HepG2 (cell line): ENCODE results near the gene PPA1. TPM values are rescaled to one million over a fixed set of nuclear protein-coding genes. Genes with fewer than 3 reads are reported as not detected.
"Not testable (repeated sequence)": the region's sequence is repeated elsewhere in the genome, so short reads cannot be mapped to it uniquely, and the experiment has no call there.

Source experiments
- ATAC-seq: fragments of 200-7000 bp; cut with Tn5 transposase; 3 replicates; pipeline ENCODE4 v1.9.1; 2020; ENCODE audit warnings: mild to moderate bottlenecking, moderate library complexity
- BruUV-seq: library from RNA; stranded (reverse); fragments of 400-500 nt; replicated peaks from 2 replicates; lab custom pipeline; 2021; lab: Mats Ljungman, UMichigan
- CTCF ChIA-PET: fragments of 300-600 bp; formaldehyde crosslinking; extraction: SDS; loops from one replicate; lab custom pipeline; 2021; ENCODE audit warnings: low total read pairs, inconsistent platforms, low intra/inter-chr PET ratio; lab: Yijun Ruan, JAX
- POLR2A ChIA-PET: fragments of 350-600 bp; sonication (Branson Sonifier 250); formaldehyde crosslinking; loops from one replicate; lab custom pipeline; 2020; ENCODE audit warnings: antibody characterized with exemption, inconsistent platforms; lab: Yijun Ruan, JAX
- DNase-seq: peaks from one replicate; pipeline ENCODE4 v3.0.0-alpha.2; 2015; ENCODE audit warnings: low spot score
- FAIRE-seq: peaks from 3 replicates; lab custom pipeline; 2011; peaks lifted over from hg19 to GRCh38; lab: Jason Lieb, UNC
- H2AFZ ChIP-seq: one replicate; pipeline ENCODE4 v1.6.1; 2011; ENCODE audit warnings: low read length, inconsistent platforms
- H3K27ac ChIP-seq: fragments of 300-600 bp; 3 replicates; pipeline ENCODE4 v1.8.0; 2011; ENCODE audit warnings: mixed run types, mild to moderate bottlenecking, mixed read lengths, low read length, inconsistent platforms; ENCODE audit not compliant: insufficient read depth; ENCODE audit errors: extremely low read length
- H3K27me3 ChIP-seq, 2 experiments: fragments of 200-600 bp in 1 of 2; 2 replicates in 1 of 2; 3 replicates in 1 of 2; pipeline versions ENCODE4 v1.6.0 to v1.8.0; 2011; ENCODE audit warnings: low read length in 2 of 2, mild to moderate bottlenecking in 2 of 2, moderate library complexity in 2 of 2, inconsistent platforms in 1 of 2; ENCODE audit not compliant: insufficient read depth in 2 of 2, control insufficient read depth in 1 of 2
- H3K36me3 ChIP-seq, 2 experiments: fragments of 200-600 bp in 1 of 2; replicated peaks in 1 of 2; 2 replicates in 1 of 2; 3 replicates in 1 of 2; pipeline versions ENCODE4 v1.5.1 to v1.8.0; 2011; ENCODE audit warnings: low read length in 2 of 2, inconsistent platforms in 1 of 2; ENCODE audit not compliant: insufficient read depth in 2 of 2, control insufficient read depth in 1 of 2
- H3K4me1 ChIP-seq: 2 replicates; pipeline ENCODE4 v1.5.1; 2012; ENCODE audit warnings: low read length, inconsistent platforms; ENCODE audit not compliant: insufficient read depth
- H3K4me2 ChIP-seq: 2 replicates; pipeline ENCODE4 v1.6.0; 2011; ENCODE audit warnings: low read depth, low read length, inconsistent platforms
- H3K4me3 ChIP-seq, 3 experiments: fragments of 200-600 bp in 1 of 3; sonication (generic), shearing (Covaris generic) in 1 of 3; replicated peaks in 1 of 3; 2 replicates each; pipeline ENCODE4 v1.5.1; 2011 to 2016; ENCODE audit warnings: low read length in 3 of 3, inconsistent platforms in 2 of 3, low read depth in 2 of 3, mild to moderate bottlenecking in 2 of 3, control low read depth in 1 of 3, mixed read lengths in 1 of 3; ENCODE audit not compliant: insufficient read depth in 1 of 3
- H3K79me2 ChIP-seq: one replicate; pipeline ENCODE4 v1.6.1; 2011; ENCODE audit warnings: low read length, inconsistent platforms; ENCODE audit not compliant: insufficient read depth
- H3K9ac ChIP-seq: 2 replicates; pipeline ENCODE4 v1.6.0; 2011; ENCODE audit warnings: mild to moderate bottlenecking, low read depth, low read length, inconsistent platforms; ENCODE audit not compliant: insufficient read depth
- H3K9me3 ChIP-seq: 2 replicates; pipeline ENCODE4 v1.5.1; 2012; ENCODE audit warnings: mild to moderate bottlenecking, low read length
- H4K20me1 ChIP-seq: 2 replicates; pipeline ENCODE4 v1.6.0; 2011; ENCODE audit warnings: inconsistent platforms, mild to moderate bottlenecking, low read length, moderate library complexity; ENCODE audit not compliant: insufficient read depth
- ATF7 ChIP-seq, 2 experiments: fragments of 450-650 bp in 1 of 2; sonication (generic) in 1 of 2; formaldehyde crosslinking in 1 of 2; IDR thresholded peaks; 2 replicates each; pipeline versions ENCODE4 v1.4.0 to v1.6.1; 2016 to 2020; ENCODE audit warnings: antibody characterized with exemption in 1 of 2, mild to moderate bottlenecking in 1 of 2, missing genetic modification reagents in 1 of 2
- CEBPB ChIP-seq: IDR thresholded peaks from 2 replicates; pipeline ENCODE4 v1.6.1; 2011; ENCODE audit warnings: low read depth, low read length, improper control_type of control experiment, borderline replicate concordance
- ZMYM3 ChIP-seq: sonication (generic); formaldehyde crosslinking; IDR thresholded peaks from 2 replicates; pipeline ENCODE4 v1.5.1; 2020; ENCODE audit warnings: mild to moderate bottlenecking, missing genetic modification reagents
- ZNF121 ChIP-seq: sonication (generic); formaldehyde crosslinking; IDR thresholded peaks from 2 replicates; pipeline ENCODE4 v1.5.0; 2020; ENCODE audit warnings: mild to moderate bottlenecking, missing genetic modification reagents
- ZNF770 ChIP-seq: sonication (generic); formaldehyde crosslinking; IDR thresholded peaks from 2 replicates; pipeline ENCODE4 v1.5.0; 2020; ENCODE audit warnings: mild to moderate bottlenecking, missing genetic modification reagents
- WGBS: methylation state at CpG from one replicate; pipeline ENCODE4 v1.1.6; 2017; ENCODE audit warnings: low lambda C conversion rate; 5-methylcytosine and 5-hydroxymethylcytosine counted together
- in situ Hi-C: cut with HindIII; loops from 2 replicates; pipeline ENCODE4 v1.10.0; 2017; ENCODE audit warnings: low pct_unique_long_range_greater_than_20kb; ENCODE audit not compliant: extremely low pct_ligation_motif_present
- intact Hi-C: fragments of 100-400 bp; cut with micrococcal nuclease; formaldehyde crosslinking; loops from one replicate; pipeline ENCODE4 v1.10.0; 2022; ENCODE audit not compliant: unreplicated experiment
- polyA plus RNA-seq, 8 experiments: library from polyadenylated mRNA; depleted of rRNA in 3 of 8; stranded (reverse) in 7 of 8; unstranded in 1 of 8; fragments of >200 nt; fragmentation: Illumina TruSeq in 4 of 8; extraction: Trizol in 4 of 8; gene quantifications; 2 replicates each; pipeline versions ENCODE4 v1.2.1 to v1.2.3, GENCODE V29; 2011 to 2016; ENCODE audit warnings: low read depth in 4 of 8, missing spikeins in 1 of 8, mixed read lengths in 1 of 8; ENCODE audit not compliant: insufficient read depth in 1 of 8
- total RNA-seq, 5 experiments: library from RNA; depleted of rRNA; stranded (reverse); fragments of >200 nt; fragmentation: Illumina TruSeq; extraction: Trizol; gene quantifications; 2 replicates each; pipeline ENCODE4 v1.2.3, GENCODE V29; 2016; ENCODE audit warnings: low read depth in 1 of 5

PPA1 gene
- total and polyA plus RNA-seq, 2 of the 13 experiments (the other 11 are each of a cell fraction or from before 2014, with no cell fraction given): 136 to 250 TPM

GRCh38 chr10:70223728-70224127 lies 9.5 kb downstream of the PPA1 start:
- no peak overlapping the region for H3K9ac ChIP-seq
- H3K4me2 ChIP-seq: no peak overlapping the region
- no peak for ATAC-seq
- peaks cover 52% of the 10 kb centered on the region for H3K4me1 ChIP-seq
- intact Hi-C loops: no loop called here
- peak overlapping the region; percentile 17 for H3K27ac ChIP-seq
- no TSS peak for BruUV-seq
- no peak for TF ChIP-seq ATF7 (IDR thresholded peaks at IDR 0.05)
- TF ChIP-seq ATF7 (CRISPR knock-in tag; IDR thresholded peaks at IDR 0.05): no peak
- peaks cover 3 to 31% of the 10 kb centered on the region in 2 experiments for H3K36me3 ChIP-seq
- in situ Hi-C loops: loop anchor here (5.0 kb wide), 1 partner anchor 139 kb away; no protein-coding TSS in a partner anchor
- no peak for FAIRE-seq
- no peak overlapping the region for H2AFZ ChIP-seq
- peaks cover 62% of the 10 kb centered on the region for H3K79me2 ChIP-seq
- POLR2A ChIA-PET: interaction anchor here (0.7 to 1.7 kb wide), 4 partner anchors 9 to 85 kb away, joined by 3 to 7 read pairs (median 4); partner anchors contain the start of gene PPA1
- CTCF ChIA-PET: interaction anchor here (0.9 kb wide), 1 partner anchor 141 kb away, joined by 3 read pairs; no protein-coding TSS in a partner anchor
- peaks cover 13% of the 10 kb centered on the region for H4K20me1 ChIP-seq
- H3K4me3 ChIP-seq: no peak overlapping the region
- no peak for DNase-seq
- 92% methylated on average over 2 of the region's 2 CpGs for WGBS
- no peaks in the 10 kb centered on the region for H3K9me3 ChIP-seq
- H3K27me3 ChIP-seq: no peaks in the 10 kb centered on the region

- H3K9ac ChIP-seq, FAIRE-seq, H3K4me3 ChIP-seq, ATAC-seq, H3K9me3 ChIP-seq, intact Hi-C loops, H3K27me3 ChIP-seq, BruUV-seq, DNase-seq, H3K27ac ChIP-seq, H2AFZ ChIP-seq, H3K4me2 ChIP-seq: not testable (repeated sequence)
- H3K36me3 ChIP-seq: peaks cover 6 to 37% of the 10 kb centered on the region in 2 experiments
- in situ Hi-C loops: loop anchor here (5.0 kb wide), 1 partner anchor 139 kb away; no protein-coding TSS in a partner anchor
- TF ChIP-seq CEBPB (peak; percentile 38), ZNF770 (CRISPR knock-in tag) (peak; percentile 92), ZMYM3 (CRISPR knock-in tag) (peak; percentile 68), ZNF121 (CRISPR knock-in tag) (peak; percentile 64; the same call in 1 of the 2 replicates)
- WGBS: 87% methylated on average over 9 of the region's 9 CpGs
- peaks cover 13% of the 10 kb centered on the region for H4K20me1 ChIP-seq
- H3K4me1 ChIP-seq: peaks cover 44% of the 10 kb centered on the region
- peaks cover 59% of the 10 kb centered on the region for H3K79me2 ChIP-seq
- CTCF ChIA-PET: interaction anchor here (0.9 kb wide), 1 partner anchor 142 kb away, joined by 3 read pairs; no protein-coding TSS in a partner anchor
- POLR2A ChIA-PET: interaction anchor here (0.7 to 2.5 kb wide), 6 partner anchors 9 to 141 kb away, joined by 3 to 19 read pairs (median 6); partner anchors contain the start of gene PPA1
These were observed 10.3 kb downstream of the PPA1 start for GRCh38 chr10:70222811-70223447.
